Measurements from ENCODE around the gene PLTP. TPM values are rescaled to one million over a fixed set of nuclear protein-coding genes. Genes with fewer than 3 reads are reported as not detected.

Gene PLTP
- total RNA-seq, 2 donors from 2014 or later: 92.1 to 123 TPM

GRCh38 chr20:45853484-45853883, 58.5 kb downstream of the PLTP start:
- H3K9me3 ChIP-seq (ENCODE audit: control insufficient read depth, low read length): peaks cover 21% of the 10 kb centered on the region
- no peak overlapping the region for H3K9ac ChIP-seq (ENCODE audit: extremely low read depth, low read length, poor library complexity, severe bottlenecking)
- 46% methylated on average over 1 of the region's 2 CpGs; no CpG with 5 or more reads in 1 of the 2 experiments for WGBS, 2 experiments (ENCODE audit: insufficient coverage in 1 of 2, insufficient read length in 1 of 2)
- Mint-ChIP-seq H3K4me1 (peaks cover 35% of the 10 kb centered on the region), H3K27ac (peak overlapping the region; percentile 89), H3K36me3 (ENCODE audit: low read depth) (peaks cover 36% of the 10 kb centered on the region), H3K9me3 (peaks cover 7% of the 10 kb centered on the region), H3K4me3 (peak overlapping the region; percentile 36), H3K27me3 (ENCODE audit: insufficient read depth) (no peaks in the 10 kb centered on the region)
- peaks cover 6% of the 10 kb centered on the region for H3K4me1 ChIP-seq (ENCODE audit: control insufficient read depth, insufficient read depth, low read length)
- H3K27me3 ChIP-seq (ENCODE audit: control insufficient read depth, insufficient read depth, low read length, poor library complexity, severe bottlenecking): no peaks in the 10 kb centered on the region
- no peak for TF ChIP-seq CTCF (conservative IDR thresholded peaks at IDR 0.05)
- no peak overlapping the region for H3K27ac ChIP-seq (ENCODE audit: low read depth, low read length)
- peak; percentile 71 for DNase-seq
- peak overlapping the region; percentile 47 for H3K4me3 ChIP-seq (ENCODE audit: low read length)
- peaks cover 35% of the 10 kb centered on the region for H3K36me3 ChIP-seq (ENCODE audit: control insufficient read depth, insufficient read depth, low read length)

GRCh38 chr20:45852326-45852725, 59.6 kb downstream of the PLTP start:
- H3K27ac Mint-ChIP-seq: no peak overlapping the region
- H3K27me3 ChIP-seq (ENCODE audit: control insufficient read depth, insufficient read depth, low read length, poor library complexity, severe bottlenecking): no peaks in the 10 kb centered on the region
- H3K27me3 Mint-ChIP-seq (ENCODE audit: insufficient read depth): no peaks in the 10 kb centered on the region
- peaks cover 41% of the 10 kb centered on the region for H3K36me3 Mint-ChIP-seq (ENCODE audit: low read depth)
- peaks cover 34% of the 10 kb centered on the region for H3K4me1 Mint-ChIP-seq
- no peak overlapping the region for H3K4me3 Mint-ChIP-seq
- H3K9ac ChIP-seq (ENCODE audit: extremely low read depth, low read length, poor library complexity, severe bottlenecking): no peak overlapping the region
- peaks cover 21% of the 10 kb centered on the region for H3K9me3 ChIP-seq (ENCODE audit: control insufficient read depth, low read length)
- peaks cover 7% of the 10 kb centered on the region for H3K9me3 Mint-ChIP-seq
- H3K4me3 ChIP-seq (ENCODE audit: low read length): no peak overlapping the region
- no peak overlapping the region for H3K27ac ChIP-seq (ENCODE audit: low read depth, low read length)
- H3K36me3 ChIP-seq (ENCODE audit: control insufficient read depth, insufficient read depth, low read length): peaks cover 41% of the 10 kb centered on the region
- no peak for DNase-seq
- TF ChIP-seq CTCF (conservative IDR thresholded peaks at IDR 0.05): no peak
- WGBS, 2 experiments (ENCODE audit: insufficient coverage in 1 of 2, insufficient read length in 1 of 2): 88 to 95% methylated on average over 4 to 6 of the region's 6 CpGs
- H3K4me1 ChIP-seq (ENCODE audit: control insufficient read depth, insufficient read depth, low read length): peaks cover 6% of the 10 kb centered on the region

- Histone ChIP-seq H3K9ac (ENCODE audit: extremely low read depth, low read length, poor library complexity, severe bottlenecking) (no peak overlapping the region), H3K36me3 (ENCODE audit: control insufficient read depth, insufficient read depth, low read length) (peaks cover 47% of the 10 kb centered on the region), H3K9me3 (ENCODE audit: control insufficient read depth, low read length) (peaks cover 21% of the 10 kb centered on the region), H3K4me1 (ENCODE audit: control insufficient read depth, insufficient read depth, low read length) (peaks cover 6% of the 10 kb centered on the region), H3K27me3 (ENCODE audit: control insufficient read depth, insufficient read depth, low read length, poor library complexity, severe bottlenecking) (no peaks in the 10 kb centered on the region), H3K27ac (ENCODE audit: low read depth, low read length) (no peak overlapping the region), H3K4me3 (ENCODE audit: low read length) (no peak overlapping the region)
- H3K27me3 Mint-ChIP-seq (ENCODE audit: insufficient read depth): no peaks in the 10 kb centered on the region
- no peak overlapping the region for H3K4me3 Mint-ChIP-seq
- peaks cover 31% of the 10 kb centered on the region for H3K4me1 Mint-ChIP-seq
- DNase-seq: no peak
- peaks cover 46% of the 10 kb centered on the region for H3K36me3 Mint-ChIP-seq (ENCODE audit: low read depth)
- H3K27ac Mint-ChIP-seq: no peak overlapping the region
- peaks cover 7% of the 10 kb centered on the region for H3K9me3 Mint-ChIP-seq
- no peak for TF ChIP-seq CTCF (conservative IDR thresholded peaks at IDR 0.05)
Measured at GRCh38 chr20:45851501-45851900, 60.5 kb downstream of the PLTP start.
